GM21576 (cell line): ENCODE results near the gene ILF2.
"Not testable (repeated sequence)": the region's sequence is repeated elsewhere in the genome, so short reads cannot be mapped to it uniquely, and the experiment has no call there.

ENCODE experiments used
- ATAC-seq: cut with Tn5 transposase; IDR thresholded peaks from one replicate; pipeline ENCODE4 v1.9.1; 2021; ENCODE audit warnings: mild to moderate bottlenecking, moderate library complexity; ENCODE audit not compliant: unreplicated experiment

The ILF2 gene

GRCh38 chr1:153670859-153671627 is at the start of gene ILF2:
ILF2 (minus strand) TSS chr1:153670993; CDS start chr1:153670922, 71 bp downstream.
- peak; percentile 87 for ATAC-seq

- no peak for ATAC-seq
These were observed 46.5 kb upstream of the ILF2 start for GRCh38 chr1:153717330-153717729.

GRCh38 chr1:153716211-153716610 is 45.4 kb upstream of the ILF2 start:
- ATAC-seq: not testable (repeated sequence)

GRCh38 chr1:153711026-153711425 is 40.2 kb upstream of the ILF2 start:
- ATAC-seq: no peak

GRCh38 chr1:153705484-153705883 is 34.7 kb upstream of the ILF2 start:
- no peak for ATAC-seq

GRCh38 chr1:153699768-153700167 is 29.0 kb upstream of the ILF2 start:
- no peak for ATAC-seq

- ATAC-seq: no peak
These were observed 28.3 kb upstream of the ILF2 start for GRCh38 chr1:153698923-153699714.

GRCh38 chr1:153698020-153698922 is 27.5 kb upstream of the ILF2 start:
- ATAC-seq: no peak

GRCh38 chr1:153697191-153698019 is 26.6 kb upstream of the ILF2 start:
- no peak for ATAC-seq

- no peak for ATAC-seq
These were observed 25.9 kb upstream of the ILF2 start for GRCh38 chr1:153696741-153697140.

GRCh38 chr1:153693466-153693865 is 22.7 kb upstream of the ILF2 start:
- no peak for ATAC-seq

- ATAC-seq: no peak
These were observed 18.0 kb upstream of the ILF2 start for GRCh38 chr1:153688736-153689328.

GRCh38 chr1:153688276-153688675 is 17.5 kb upstream of the ILF2 start:
- ATAC-seq: no peak

- ATAC-seq: no peak
These were observed 16.7 kb upstream of the ILF2 start for GRCh38 chr1:153687346-153688125.

- no peak for ATAC-seq
These were observed 14.9 kb upstream of the ILF2 start for GRCh38 chr1:153685544-153686340.

GRCh38 chr1:153684892-153685291 is 14.1 kb upstream of the ILF2 start:
- no peak for ATAC-seq

GRCh38 chr1:153683854-153684253 is 13.1 kb upstream of the ILF2 start:
- ATAC-seq: no peak

- no peak for ATAC-seq
These were observed 11.9 kb upstream of the ILF2 start for GRCh38 chr1:153682730-153683129.

- no peak for ATAC-seq
These were observed 9.3 kb upstream of the ILF2 start for GRCh38 chr1:153680120-153680403.
